ENCODE measurements around the gene UBE2V1. TPM values are rescaled to one million over a fixed set of nuclear protein-coding genes. Genes with fewer than 3 reads are reported as not detected.

The UBE2V1 gene
- total and polyA plus RNA-seq, 2 of the 13 experiments (the other 11 are each of a cell fraction or from before 2014, with no cell fraction given): 81.3 to 132 TPM

DNA sequence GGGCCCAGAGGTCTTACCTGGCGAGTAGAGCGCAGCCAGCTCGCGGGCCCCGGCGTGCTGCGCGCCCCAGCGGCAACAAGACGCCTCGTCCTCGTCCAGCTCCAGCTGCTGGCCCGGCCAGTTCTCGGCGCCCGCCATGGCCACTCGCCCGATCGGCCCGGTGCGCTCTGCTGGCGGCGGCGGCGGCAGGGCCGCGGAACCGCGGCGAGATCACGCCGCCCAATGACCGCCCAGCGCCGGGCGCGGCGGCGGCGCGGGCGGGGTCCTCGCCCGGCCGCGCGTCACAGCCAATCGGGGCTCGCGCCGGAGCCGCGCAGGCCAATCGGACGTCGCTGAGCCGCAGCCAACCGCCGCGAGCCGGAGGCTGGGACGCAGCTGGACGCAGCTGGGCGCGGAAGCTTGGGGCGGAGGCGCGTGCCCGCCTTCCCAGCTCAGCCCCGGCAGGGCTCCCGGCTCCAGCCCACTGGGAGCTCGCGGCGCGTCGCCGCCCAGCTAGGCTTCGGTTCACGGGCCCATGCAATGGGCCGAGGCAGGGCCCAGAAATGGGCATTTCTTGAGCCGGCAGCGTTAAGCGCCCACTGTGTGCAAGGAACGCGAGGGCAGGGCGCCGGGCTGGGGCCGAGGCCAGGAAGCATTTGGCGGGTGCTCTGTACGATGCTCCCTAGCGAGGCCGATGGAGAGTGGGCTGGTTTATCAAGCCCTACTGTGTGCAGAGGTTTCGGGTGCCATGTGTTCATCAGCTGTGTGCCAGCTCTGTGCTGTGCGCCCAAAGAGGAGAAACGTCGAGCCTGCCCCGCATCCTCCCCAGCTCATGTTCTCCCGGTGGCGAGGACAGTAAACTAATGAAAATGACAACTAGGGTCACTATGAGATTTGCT is 40.8 kb upstream of the UBE2V1 start, which contains the start of gene PEDS1 (continued):
- TF ChIP-seq, protein P1, sequence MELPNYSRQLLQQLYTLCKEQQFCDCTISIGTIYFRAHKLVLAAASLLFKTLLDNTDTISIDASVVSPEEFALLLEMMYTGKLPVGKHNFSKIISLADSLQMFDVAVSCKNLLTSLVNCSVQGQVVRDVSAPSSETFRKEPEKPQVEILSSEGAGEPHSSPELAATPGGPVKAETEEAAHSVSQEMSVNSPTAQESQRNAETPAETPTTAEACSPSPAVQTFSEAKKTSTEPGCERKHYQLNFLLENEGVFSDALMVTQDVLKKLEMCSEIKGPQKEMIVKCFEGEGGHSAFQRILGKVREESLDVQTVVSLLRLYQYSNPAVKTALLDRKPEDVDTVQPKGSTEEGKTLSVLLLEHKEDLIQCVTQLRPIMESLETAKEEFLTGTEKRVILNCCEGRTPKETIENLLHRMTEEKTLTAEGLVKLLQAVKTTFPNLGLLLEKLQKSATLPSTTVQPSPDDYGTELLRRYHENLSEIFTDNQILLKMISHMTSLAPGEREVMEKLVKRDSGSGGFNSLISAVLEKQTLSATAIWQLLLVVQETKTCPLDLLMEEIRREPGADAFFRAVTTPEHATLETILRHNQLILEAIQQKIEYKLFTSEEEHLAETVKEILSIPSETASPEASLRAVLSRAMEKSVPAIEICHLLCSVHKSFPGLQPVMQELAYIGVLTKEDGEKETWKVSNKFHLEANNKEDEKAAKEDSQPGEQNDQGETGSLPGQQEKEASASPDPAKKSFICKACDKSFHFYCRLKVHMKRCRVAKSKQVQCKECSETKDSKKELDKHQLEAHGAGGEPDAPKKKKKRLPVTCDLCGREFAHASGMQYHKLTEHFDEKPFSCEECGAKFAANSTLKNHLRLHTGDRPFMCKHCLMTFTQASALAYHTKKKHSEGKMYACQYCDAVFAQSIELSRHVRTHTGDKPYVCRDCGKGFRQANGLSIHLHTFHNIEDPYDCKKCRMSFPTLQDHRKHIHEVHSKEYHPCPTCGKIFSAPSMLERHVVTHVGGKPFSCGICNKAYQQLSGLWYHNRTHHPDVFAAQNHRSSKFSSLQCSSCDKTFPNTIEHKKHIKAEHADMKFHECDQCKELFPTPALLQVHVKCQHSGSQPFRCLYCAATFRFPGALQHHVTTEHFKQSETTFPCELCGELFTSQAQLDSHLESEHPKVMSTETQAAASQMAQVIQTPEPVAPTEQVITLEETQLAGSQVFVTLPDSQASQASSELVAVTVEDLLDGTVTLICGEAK (IDR thresholded peaks at IDR 0.05): no peak
- TF ChIP-seq, protein P1 (CRISPR knock-in tag; IDR thresholded peaks at IDR 0.05): peak; percentile 96
- TF ChIP-seq, protein P2, sequence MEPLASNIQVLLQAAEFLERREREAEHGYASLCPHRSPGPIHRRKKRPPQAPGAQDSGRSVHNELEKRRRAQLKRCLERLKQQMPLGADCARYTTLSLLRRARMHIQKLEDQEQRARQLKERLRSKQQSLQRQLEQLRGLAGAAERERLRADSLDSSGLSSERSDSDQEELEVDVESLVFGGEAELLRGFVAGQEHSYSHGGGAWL (CRISPR knock-in tag; IDR thresholded peaks at IDR 0.05): peak; percentile 97
- TF ChIP-seq, protein P3, sequence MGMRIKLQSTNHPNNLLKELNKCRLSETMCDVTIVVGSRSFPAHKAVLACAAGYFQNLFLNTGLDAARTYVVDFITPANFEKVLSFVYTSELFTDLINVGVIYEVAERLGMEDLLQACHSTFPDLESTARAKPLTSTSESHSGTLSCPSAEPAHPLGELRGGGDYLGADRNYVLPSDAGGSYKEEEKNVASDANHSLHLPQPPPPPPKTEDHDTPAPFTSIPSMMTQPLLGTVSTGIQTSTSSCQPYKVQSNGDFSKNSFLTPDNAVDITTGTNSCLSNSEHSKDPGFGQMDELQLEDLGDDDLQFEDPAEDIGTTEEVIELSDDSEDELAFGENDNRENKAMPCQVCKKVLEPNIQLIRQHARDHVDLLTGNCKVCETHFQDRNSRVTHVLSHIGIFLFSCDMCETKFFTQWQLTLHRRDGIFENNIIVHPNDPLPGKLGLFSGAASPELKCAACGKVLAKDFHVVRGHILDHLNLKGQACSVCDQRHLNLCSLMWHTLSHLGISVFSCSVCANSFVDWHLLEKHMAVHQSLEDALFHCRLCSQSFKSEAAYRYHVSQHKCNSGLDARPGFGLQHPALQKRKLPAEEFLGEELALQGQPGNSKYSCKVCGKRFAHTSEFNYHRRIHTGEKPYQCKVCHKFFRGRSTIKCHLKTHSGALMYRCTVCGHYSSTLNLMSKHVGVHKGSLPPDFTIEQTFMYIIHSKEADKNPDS (CRISPR knock-in tag; IDR thresholded peaks at IDR 0.05): no peak
- TF ChIP-seq NR1H2 (CRISPR knock-in tag; IDR thresholded peaks at IDR 0.05; ENCODE audit: borderline replicate concordance, low read depth): peak; percentile 75; the same call in 1 of the 2 replicates
- TF ChIP-seq ARNTL (CRISPR knock-in tag; IDR thresholded peaks at IDR 0.05): peak; percentile 92
- TF ChIP-seq, protein P4, sequence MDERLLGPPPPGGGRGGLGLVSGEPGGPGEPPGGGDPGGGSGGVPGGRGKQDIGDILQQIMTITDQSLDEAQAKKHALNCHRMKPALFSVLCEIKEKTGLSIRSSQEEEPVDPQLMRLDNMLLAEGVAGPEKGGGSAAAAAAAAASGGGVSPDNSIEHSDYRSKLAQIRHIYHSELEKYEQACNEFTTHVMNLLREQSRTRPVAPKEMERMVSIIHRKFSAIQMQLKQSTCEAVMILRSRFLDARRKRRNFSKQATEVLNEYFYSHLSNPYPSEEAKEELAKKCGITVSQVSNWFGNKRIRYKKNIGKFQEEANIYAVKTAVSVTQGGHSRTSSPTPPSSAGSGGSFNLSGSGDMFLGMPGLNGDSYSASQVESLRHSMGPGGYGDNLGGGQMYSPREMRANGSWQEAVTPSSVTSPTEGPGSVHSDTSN (CRISPR knock-in tag; IDR thresholded peaks at IDR 0.05): no peak
- peak; percentile 46; the same call in 1 of the 2 replicates for TF ChIP-seq NR2C2 (CRISPR knock-in tag; IDR thresholded peaks at IDR 0.05; ENCODE audit: borderline replicate concordance)
- peak; percentile 93 for TF ChIP-seq ZNF160 (CRISPR knock-in tag; IDR thresholded peaks at IDR 0.05)
- TF ChIP-seq ZBTB20 (CRISPR knock-in tag; IDR thresholded peaks at IDR 0.05; ENCODE audit: borderline replicate concordance, low read depth): peak; percentile 36
- peak; percentile 41 for TF ChIP-seq AGO1 (IDR thresholded peaks at IDR 0.05; ENCODE audit: low read depth, low read length, poor library complexity, severe bottlenecking)
- peak; percentile 96 for TF ChIP-seq ZNF30 (CRISPR knock-in tag; IDR thresholded peaks at IDR 0.05)
- TF ChIP-seq ZNF670 (CRISPR knock-in tag; IDR thresholded peaks at IDR 0.05; ENCODE audit: borderline replicate concordance): peak; percentile 99
